M059J (cell line): ENCODE measurements around the gene THOC2. TPM values are rescaled to one million over a fixed set of nuclear protein-coding genes. Genes with fewer than 3 reads are reported as not detected.
"Not testable (repeated sequence)": the region's sequence is repeated elsewhere in the genome, so short reads cannot be mapped to it uniquely, and the experiment has no call there.

ENCODE experiments used
- DNase-seq: peaks from one replicate; pipeline ENCODE4 v3.0.0-alpha.2; 2012; ENCODE audit warnings: low read depth
- total RNA-seq: library from RNA; depleted of rRNA; stranded (reverse); fragments of >200 nt; shearing (Covaris generic); gene quantifications from 2 replicates; pipeline ENCODE4 v1.2.3, GENCODE V29; 2014

THOC2 gene
- total RNA-seq, 1 experiment from 2014 or later = 111 TPM

DNA sequence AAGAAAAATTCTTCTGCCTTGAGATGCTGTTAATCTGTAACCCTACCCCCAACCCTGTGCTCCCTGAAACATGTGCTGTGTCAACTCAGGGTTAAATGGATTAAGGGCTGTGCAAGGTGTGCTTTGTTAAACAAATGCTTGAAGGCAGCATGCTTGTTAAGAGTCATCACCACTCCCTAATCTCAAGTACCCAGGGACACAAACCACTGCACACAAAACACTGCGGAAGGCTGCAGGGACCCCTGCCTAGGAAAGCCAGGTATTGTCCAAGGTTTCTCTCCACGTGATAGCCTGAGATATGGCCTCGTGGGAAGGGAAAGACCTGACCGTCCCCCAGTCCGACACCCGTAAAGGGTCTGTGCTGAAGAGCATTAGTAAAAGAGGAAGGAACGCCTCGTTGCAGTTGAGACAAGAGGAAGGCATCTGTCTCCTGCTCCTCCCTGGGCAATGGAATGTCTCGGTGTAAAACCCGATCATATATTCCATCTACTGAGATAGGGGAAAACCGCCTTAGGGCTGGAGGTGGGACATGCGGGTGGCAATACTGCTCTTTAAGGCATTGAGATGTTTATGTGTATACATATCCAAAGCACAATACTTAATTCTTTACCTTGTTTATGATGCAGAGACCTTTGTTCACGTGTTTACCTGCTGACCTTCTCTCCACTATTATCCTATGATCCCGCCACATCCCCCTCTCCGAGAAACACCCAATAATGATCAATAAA lies 53.0 kb downstream of the THOC2 start:
- not testable (repeated sequence) for DNase-seq

GRCh38 chrX:123675154-123675553 lies 57.7 kb downstream of the THOC2 start:
- DNase-seq = no peak

GRCh38 chrX:123673813-123674212 lies 59.0 kb downstream of the THOC2 start:
- DNase-seq = no peak

DNA sequence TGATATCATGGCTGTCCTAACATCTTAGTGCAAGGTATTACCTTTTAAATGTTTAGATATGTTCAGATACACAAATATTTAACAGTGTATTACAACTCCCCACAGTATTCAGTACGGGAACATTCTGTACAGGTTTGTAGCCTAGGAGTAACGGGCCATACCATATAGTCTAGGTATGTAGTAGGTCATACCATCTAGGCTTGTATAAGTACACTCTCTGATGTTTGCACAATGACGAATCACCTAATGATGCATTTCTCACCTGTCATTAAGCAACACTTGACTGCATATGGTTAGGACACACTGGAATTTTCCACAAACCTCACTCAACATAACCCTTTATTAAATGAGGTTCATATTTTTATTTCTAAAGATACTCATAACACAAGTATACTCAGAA lies 67.7 kb downstream of the THOC2 start:
- DNase-seq = peak; percentile 32

DNA sequence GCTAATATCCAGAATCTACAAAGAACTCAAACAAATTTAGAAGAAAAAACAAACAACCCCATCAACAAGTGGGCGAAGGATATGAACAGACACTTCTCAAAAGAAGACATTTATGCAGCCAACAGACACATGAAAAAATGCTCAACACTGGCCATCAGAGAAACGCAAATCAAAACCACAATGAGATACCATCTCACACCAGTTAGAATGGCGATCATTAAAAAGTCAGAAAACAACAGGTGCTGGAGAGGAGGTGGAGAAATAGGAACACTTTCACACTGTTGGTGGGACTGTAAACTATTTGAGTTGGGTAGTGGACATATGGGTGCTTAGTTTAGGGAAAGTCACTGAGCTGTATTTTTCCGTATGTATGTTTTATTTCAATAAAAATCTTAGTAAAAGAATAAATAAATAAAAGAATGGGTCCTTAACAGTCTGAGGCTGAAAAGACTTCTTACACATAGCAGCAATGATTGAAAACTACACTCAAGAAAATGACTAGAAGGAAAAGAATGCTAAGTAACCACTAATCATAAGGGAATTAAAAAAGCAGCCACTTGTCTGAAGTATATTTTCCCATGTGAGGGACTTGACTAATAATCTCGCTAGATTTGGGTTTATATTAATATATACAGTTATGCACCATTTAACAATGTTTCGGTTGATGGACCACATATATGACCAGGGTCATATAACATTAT lies 68.2 kb downstream of the THOC2 start:
- peak; percentile 68 for DNase-seq

DNA sequence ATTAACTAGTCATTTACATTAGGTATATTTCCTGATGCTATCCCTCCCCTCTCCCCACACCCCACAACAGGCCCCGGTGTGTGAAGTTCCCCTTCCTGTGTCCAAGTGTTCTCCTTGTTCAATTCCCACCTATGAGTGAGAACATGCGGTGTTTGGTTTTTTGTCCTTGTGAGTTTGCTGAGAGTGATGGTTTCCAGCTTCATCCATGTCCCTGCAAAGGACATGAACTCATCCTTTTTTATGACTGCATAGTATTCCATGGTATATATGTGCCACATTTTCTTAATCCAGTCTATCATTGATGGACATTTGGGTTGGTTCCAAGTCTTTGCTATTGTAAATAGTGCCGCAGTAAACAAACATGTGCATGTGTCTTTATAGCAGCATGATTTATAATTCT lies 69.1 kb downstream of the THOC2 start:
- DNase-seq = not testable (repeated sequence)

- DNase-seq = not testable (repeated sequence)
These were observed 76.3 kb downstream of the THOC2 start for GRCh38 chrX:123656507-123656906.

- not testable (repeated sequence) for DNase-seq
These were observed 84.1 kb downstream of the THOC2 start for GRCh38 chrX:123648811-123649181.

DNA sequence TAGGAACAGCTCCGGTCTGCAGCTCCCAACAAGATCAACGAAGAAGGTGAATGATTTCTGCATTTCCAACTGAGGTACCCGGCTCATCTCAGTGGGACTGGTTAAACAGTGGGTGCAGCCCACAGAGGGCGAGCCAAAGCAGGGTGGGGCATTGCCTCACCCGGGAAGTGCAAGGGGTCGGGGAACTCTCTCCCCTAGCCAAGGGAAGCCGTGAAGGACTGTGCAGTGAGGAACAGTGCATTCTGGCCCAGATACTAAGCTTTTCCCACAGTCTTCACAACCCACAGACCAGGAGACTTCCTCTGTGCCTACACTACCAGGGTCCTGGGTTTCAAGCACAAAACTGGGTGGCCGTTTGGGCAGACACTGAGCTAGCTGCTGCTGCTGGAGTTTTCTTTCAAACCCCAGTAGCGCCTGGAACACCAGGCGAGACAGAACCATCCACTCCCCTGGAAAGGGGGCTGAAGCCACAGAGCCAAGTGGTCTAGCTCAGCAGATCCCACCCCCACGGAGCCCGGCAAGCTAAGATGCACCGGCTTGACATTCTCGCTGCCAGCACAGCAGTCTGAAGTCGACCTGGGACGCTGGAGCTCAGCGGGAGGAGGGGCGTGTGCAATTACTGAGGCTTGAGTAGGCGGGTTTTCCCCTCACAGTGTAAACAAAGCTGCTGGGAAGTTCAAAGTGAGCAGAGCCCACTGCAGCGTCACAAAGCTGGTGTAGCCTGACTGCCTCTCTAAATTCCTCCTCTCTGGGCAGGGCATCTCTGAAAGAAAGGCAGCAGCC lies 84.6 kb downstream of the THOC2 start:
- no peak for DNase-seq

DNA sequence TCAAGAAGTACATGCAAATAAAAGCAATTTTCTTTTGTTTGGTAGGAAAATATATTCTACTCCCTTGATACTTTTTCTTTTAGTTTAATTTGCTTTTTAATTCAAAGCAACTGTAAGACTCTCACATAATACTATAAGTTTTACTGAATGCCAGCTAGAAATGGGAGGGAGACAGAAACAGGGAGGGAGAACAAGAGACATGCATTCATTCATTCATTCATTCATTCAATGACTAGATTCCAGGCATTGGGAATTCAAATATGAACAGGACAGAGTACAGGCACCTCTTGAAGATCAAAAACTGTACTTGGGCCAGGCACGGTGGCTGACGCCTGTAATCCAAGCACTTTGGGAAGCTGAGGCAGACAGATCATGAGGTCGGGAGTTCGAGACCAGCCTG lies 85.6 kb downstream of the THOC2 start:
- DNase-seq = no peak

DNA sequence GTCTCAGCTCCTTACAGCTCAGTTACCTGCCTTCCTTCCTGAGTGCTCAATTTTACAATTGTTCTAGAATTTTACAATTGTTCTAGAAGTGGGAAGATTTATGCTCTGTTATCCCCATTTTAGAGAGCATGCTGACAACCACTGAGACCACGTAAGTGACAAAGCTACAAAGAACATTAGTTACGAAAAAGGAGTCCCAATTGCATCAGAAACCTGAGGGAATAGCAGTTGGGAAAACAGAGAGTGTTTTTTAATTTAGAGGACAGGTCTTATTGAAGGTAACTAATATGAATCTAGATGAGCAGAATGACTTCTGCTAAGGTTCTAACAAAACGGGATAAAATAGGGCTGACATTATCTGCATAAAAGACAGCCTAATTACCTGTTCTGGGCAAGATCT lies 103.3 kb downstream of the THOC2 start:
- no peak for DNase-seq

- DNase-seq = peak; percentile 70
These were observed 105.9 kb downstream of the THOC2 start for GRCh38 chrX:123626962-123627361.

DNA sequence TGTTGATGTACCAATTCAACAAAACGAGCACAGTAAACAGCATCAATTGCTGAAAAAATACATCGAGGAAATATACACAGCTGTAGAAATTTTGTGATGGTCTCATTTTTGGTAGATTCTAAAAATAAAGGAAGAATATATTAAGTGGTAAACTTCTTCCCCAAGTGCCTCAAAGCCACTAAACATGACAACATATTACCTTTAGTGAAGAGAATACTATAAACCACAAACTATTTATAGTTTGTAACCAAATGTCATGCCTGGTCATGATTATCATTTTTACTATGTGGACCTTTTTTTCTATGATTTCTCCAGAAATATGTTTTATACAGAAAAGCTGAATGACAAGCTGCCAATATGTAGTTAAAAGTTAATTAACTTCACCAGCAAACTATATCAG lies 106.9 kb downstream of the THOC2 start:
- DNase-seq = no peak

DNA sequence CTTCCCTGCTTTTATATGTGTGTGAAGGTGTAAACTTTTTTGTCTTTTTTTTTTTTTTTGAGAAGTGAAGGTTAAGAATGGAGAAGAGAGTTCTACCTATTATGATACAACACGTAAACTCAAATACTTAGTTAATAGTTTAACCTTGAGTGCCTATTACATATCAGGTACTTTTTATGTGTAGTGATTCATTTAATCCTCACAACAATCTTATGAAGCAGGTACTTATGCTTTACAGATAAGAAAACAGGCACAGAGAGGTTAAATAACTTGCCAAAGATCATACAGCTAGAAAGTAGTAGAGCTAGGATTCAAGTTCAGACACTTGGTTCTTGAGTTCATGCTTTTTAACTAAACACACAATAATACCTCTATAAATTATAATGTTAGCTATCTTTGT lies 107.4 kb downstream of the THOC2 start:
- DNase-seq = no peak

DNA sequence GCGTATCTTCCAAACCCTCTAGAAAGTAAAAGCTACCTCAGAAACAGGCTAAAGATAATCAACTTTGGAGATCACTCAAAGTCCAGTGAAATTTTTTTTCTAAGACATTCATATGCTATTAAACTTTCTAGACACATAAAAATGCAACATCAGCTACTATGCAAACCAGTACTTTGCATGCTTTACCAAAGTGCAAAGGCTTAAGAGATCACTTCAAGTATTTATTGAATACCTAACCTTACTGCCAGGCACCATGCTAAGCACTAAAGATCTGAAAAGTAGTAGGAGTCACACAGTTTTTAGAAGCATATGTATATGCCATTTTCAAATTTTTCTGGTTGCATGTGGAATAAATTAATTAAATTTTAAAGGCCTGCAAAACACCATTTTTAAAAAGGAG lies 115.8 kb downstream of the THOC2 start:
- DNase-seq = no peak

GRCh38 chrX:123610915-123611314 lies 121.9 kb downstream of the THOC2 start:
- DNase-seq = no peak

DNA sequence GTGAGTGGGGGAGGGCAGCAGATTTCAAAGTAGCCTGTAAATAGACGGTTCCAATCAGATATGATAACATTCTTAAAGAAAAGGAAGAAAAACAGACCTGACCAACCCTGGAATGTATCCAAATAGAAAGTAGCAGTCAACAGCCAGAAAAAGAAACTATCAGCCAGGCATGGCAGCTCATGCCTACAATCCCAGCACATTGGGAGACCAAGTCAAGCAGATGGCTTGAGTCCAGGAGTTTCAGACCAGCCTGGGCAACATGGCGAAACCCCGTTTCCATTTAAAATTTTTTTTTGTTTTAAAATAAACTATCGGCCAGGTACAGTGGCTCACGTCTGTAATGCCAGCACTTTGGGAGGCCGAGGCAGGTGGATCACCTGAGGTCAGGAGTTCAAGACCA lies 125.0 kb downstream of the THOC2 start:
- DNase-seq = no peak

GRCh38 chrX:123607270-123607669 lies 125.6 kb downstream of the THOC2 start:
- no peak for DNase-seq

GRCh38 chrX:123603491-123603890 lies 129.4 kb downstream of the THOC2 start:
- DNase-seq = no peak

DNA sequence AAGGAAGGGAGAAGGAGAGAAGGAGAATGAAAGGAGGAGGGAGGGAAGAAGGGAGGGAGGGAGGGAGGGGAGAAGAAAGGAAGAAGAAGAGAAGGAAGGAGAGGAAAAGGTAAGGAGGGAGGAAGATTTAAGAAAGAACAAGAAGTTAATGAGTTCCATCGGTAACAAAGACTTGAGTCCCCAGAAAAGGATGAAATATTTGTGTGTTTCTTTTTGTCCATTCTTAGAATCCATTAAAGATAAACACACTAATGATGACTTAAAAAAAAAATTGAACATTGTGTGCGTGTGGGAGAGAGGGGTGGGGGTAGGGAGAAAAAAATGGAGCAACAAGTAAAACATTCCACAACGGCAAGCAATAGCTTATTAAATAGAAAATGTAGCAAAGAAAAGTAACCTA lies 131.4 kb downstream of the THOC2 start:
- DNase-seq = no peak

GRCh38 chrX:123600181-123600580 lies 132.7 kb downstream of the THOC2 start:
- DNase-seq = no peak

DNA sequence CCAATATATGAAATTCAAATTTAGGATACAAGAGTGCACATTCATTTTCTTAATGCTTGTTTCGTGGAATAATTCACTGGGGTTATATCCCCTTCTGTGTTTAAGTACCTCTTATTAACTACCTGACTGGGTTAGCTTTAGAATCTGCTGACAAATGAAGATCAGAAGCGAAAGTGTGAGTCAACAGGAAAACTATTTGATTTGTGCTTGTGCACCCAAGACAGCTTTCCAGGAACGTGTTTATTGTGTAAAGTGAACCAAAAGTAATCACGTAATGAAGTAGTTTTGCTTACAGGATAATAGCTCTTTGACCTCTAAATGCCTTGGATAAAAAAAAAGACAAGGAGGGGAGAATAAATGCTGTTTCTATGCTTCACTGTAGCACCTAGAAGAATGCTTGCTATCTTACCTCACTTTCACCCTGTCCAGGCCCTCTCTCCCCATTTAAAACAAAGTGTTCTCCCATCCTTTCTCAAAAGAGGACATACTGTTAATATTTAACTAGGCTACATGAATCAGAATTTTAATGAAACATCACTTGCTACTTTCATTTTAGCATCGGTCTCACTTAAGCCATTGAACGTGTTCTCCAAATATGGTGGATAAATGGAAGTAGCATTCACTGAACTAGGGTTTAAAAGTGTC lies 141.9 kb downstream of the THOC2 start:
- DNase-seq = peak; percentile 78
